Glutamatergic neuron (in vitro differentiated cells): ENCODE measurements around the gene SLC35B1. TPM values are rescaled to one million over a fixed set of nuclear protein-coding genes. Genes with fewer than 3 reads are reported as not detected.

Experiments
- DNase-seq: peaks from one replicate; pipeline ENCODE4 v3.0.0; 2022
- H3K27ac Mint-ChIP-seq: one replicate; pipeline ENCODE4 v1.8.0; 2020; ENCODE audit warnings: mild to moderate bottlenecking, mixed read lengths, inconsistent platforms; ENCODE audit not compliant: unreplicated experiment
- H3K27me3 Mint-ChIP-seq: one replicate; pipeline ENCODE4 v1.8.0; 2020; ENCODE audit warnings: mild to moderate bottlenecking, moderate library complexity, mixed read lengths, inconsistent platforms; ENCODE audit not compliant: unreplicated experiment
- H3K36me3 Mint-ChIP-seq: one replicate; pipeline ENCODE4 v1.8.0; 2020; ENCODE audit warnings: mild to moderate bottlenecking, mixed read lengths, inconsistent platforms; ENCODE audit not compliant: unreplicated experiment
- H3K4me1 Mint-ChIP-seq: one replicate; pipeline ENCODE4 v1.8.0; 2020; ENCODE audit warnings: mild to moderate bottlenecking, low read depth, mixed read lengths, inconsistent platforms; ENCODE audit not compliant: unreplicated experiment
- H3K4me3 Mint-ChIP-seq: one replicate; pipeline ENCODE4 v1.8.0; 2020; ENCODE audit warnings: mild to moderate bottlenecking, mixed read lengths, inconsistent platforms; ENCODE audit not compliant: unreplicated experiment
- H3K9me3 Mint-ChIP-seq: one replicate; pipeline ENCODE4 v1.8.0; 2020; ENCODE audit warnings: mild to moderate bottlenecking, moderate library complexity, mixed read lengths, inconsistent platforms; ENCODE audit not compliant: unreplicated experiment
- CTCF ChIP-seq: fragments of 200-600 bp; sonication (generic); IDR thresholded peaks from one replicate; pipeline ENCODE4 v1.5.0; 2021; ENCODE audit not compliant: partially characterized antibody, unreplicated experiment
- total RNA-seq: library from RNA; stranded (reverse); fragmentation: NEBNext Ultra II Directional; extraction: Animal tissue kit (Norgen Biotek cat#: 25700); gene quantifications from one replicate; pipeline ENCODE4 v1.2.1, GENCODE V29; 2021; ENCODE audit not compliant: unreplicated experiment

The SLC35B1 gene
- total RNA-seq, 1 donor from 2014 or later = 123 TPM

- DNase-seq = no peak
- Mint-ChIP-seq H3K4me1 (no peaks in the 10 kb centered on the region), H3K27me3 (peaks cover 4% of the 10 kb centered on the region), H3K27ac (no peak overlapping the region), H3K4me3 (no peak overlapping the region), H3K36me3 (peaks cover 3% of the 10 kb centered on the region), H3K9me3 (peaks cover 2% of the 10 kb centered on the region)
- no peak for TF ChIP-seq CTCF
These were observed 43.0 kb downstream of the SLC35B1 start for GRCh38 chr17:49664706-49665211.

- Mint-ChIP-seq H3K27me3 (peaks cover 4% of the 10 kb centered on the region), H3K4me3 (no peak overlapping the region), H3K27ac (no peak overlapping the region), H3K9me3 (peaks cover 2% of the 10 kb centered on the region), H3K36me3 (peaks cover 3% of the 10 kb centered on the region), H3K4me1 (peaks cover 3% of the 10 kb centered on the region)
- DNase-seq = no peak
- no peak for TF ChIP-seq CTCF
These were observed 47.9 kb downstream of the SLC35B1 start for GRCh38 chr17:49659661-49660382.

- Mint-ChIP-seq H3K4me1 (peaks cover 3% of the 10 kb centered on the region), H3K27me3 (peaks cover 2% of the 10 kb centered on the region), H3K36me3 (no peaks in the 10 kb centered on the region), H3K4me3 (no peak overlapping the region), H3K27ac (no peak overlapping the region), H3K9me3 (no peaks in the 10 kb centered on the region)
- no peak for TF ChIP-seq CTCF
- no peak for DNase-seq
These were observed 51.5 kb downstream of the SLC35B1 start for GRCh38 chr17:49656247-49656646.

Other genes with a start within 250 kb of the SLC35B1 start
- 131 TPM for gene NGFR, start 212.7 kb downstream of the SLC35B1 start, total RNA-seq
- 2.0 TPM for gene NXPH3, start 132.1 kb downstream of the SLC35B1 start, total RNA-seq
- gene SPOP, start 29.9 kb downstream of the SLC35B1 start, total RNA-seq = 49.5 TPM
- 11.9 TPM for gene FAM117A, start 56.2 kb upstream of the SLC35B1 start, total RNA-seq
- 65.7 TPM for gene KAT7, start 80.7 kb upstream of the SLC35B1 start, total RNA-seq
- gene TAC4, start 140.1 kb upstream of the SLC35B1 start, total RNA-seq = not detected